Epithelial cell of esophagus (primary cell): Measurements from ENCODE around the gene FFAR4.
"Not testable (repeated sequence)": the region's sequence is repeated elsewhere in the genome, so short reads cannot be mapped to it uniquely, and the experiment has no call there.

Experiments
- DNase-seq: peaks from one replicate; pipeline ENCODE4 v3.0.0; 2010; ENCODE audit warnings: low read depth
- H3K4me3 ChIP-seq: 2 replicates; pipeline ENCODE4 v1.5.1; 2011; ENCODE audit warnings: mild to moderate bottlenecking, low read length, control low read depth
- CTCF ChIP-seq: IDR thresholded peaks from 2 replicates; pipeline ENCODE4 v1.5.1; 2011; ENCODE audit warnings: low read depth, mild to moderate bottlenecking, low read length, control low read depth, inconsistent platforms; ENCODE audit not compliant: insufficient read depth; ENCODE audit errors: missing control alignments

FFAR4 gene

GRCh38 chr10:93566435-93567276 is at the start of gene FFAR4:
Gene FFAR4 (plus strand): TSS chr10:93566665. CDS start chr10:93566721, 56 bp downstream.
- no peak within 1 kb of the TSS for H3K4me3 ChIP-seq
- DNase-seq, result no peak
- no peak for TF ChIP-seq CTCF

- H3K4me3 ChIP-seq, result no peak overlapping the region
- no peak for DNase-seq
- TF ChIP-seq CTCF, result no peak
These were observed 47.9 kb upstream of the FFAR4 start for GRCh38 chr10:93518531-93518930.

- DNase-seq, result no peak
- no peak for TF ChIP-seq CTCF
- no peak overlapping the region for H3K4me3 ChIP-seq
These were observed 31.2 kb upstream of the FFAR4 start for GRCh38 chr10:93535293-93535692.

GRCh38 chr10:93540871-93541270 is 25.6 kb upstream of the FFAR4 start:
- not testable (repeated sequence) for DNase-seq

GRCh38 chr10:93541402-93542357 is 24.8 kb upstream of the FFAR4 start:
- H3K4me3 ChIP-seq, result no peak overlapping the region
- DNase-seq, result peak; percentile 53
- peak; percentile 78 for TF ChIP-seq CTCF

More at GRCh38 chr10:93540871-93541270, 25.6 kb upstream of the FFAR4 start:
- not testable (repeated sequence) for H3K4me3 ChIP-seq

GRCh38 chr10:93542358-93542791 is 24.1 kb upstream of the FFAR4 start:
- peak; percentile 8 for DNase-seq
- H3K4me3 ChIP-seq, result no peak overlapping the region
- no peak for TF ChIP-seq CTCF

- H3K4me3 ChIP-seq, DNase-seq: not testable (repeated sequence)
These were observed 19.5 kb upstream of the FFAR4 start for GRCh38 chr10:93546995-93547394.
